ENCODE data around the gene RHBDD1. TPM values are rescaled to one million over a fixed set of nuclear protein-coding genes. Genes with fewer than 3 reads are reported as not detected.

RHBDD1 gene
- total and polyA plus RNA-seq, 4 donors = 4.8 to 66.4 (median 24.7) TPM

DNA sequence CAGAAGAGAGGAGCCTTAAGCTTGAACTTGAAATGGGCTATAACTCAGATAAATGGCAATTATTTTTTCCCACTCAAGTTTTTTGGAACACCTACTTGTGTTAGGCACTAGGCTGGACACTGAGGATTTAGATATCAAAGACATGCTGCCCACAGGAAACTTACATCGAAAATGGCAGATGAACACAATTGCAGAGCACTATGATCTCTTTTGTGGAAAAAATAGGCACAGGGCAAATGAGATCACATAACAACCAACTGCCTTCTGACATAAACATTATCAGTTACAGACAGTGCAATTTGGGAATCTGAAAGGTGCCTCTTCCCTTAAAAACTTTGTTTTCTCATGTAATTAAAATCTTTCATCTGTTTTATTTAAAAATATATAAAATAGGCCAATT, 32.4 kb upstream of the RHBDD1 start:
- no peaks in the 10 kb centered on the region for H3K27me3 ChIP-seq (ENCODE audit: control insufficient read depth in 3 of 3, insufficient read depth in 3 of 3, low read length in 2 of 3)

GRCh38 chr2:226813148-226813701, 22.6 kb upstream of the RHBDD1 start:
- Histone ChIP-seq H3K9me3 (ENCODE audit: control insufficient read depth in 4 of 4, insufficient read depth in 3 of 4, low read length in 3 of 4) (peaks cover 0 to 2% (median 0%) of the 10 kb centered on the region in 4 donors), H3K27me3 (ENCODE audit: control insufficient read depth in 3 of 3, insufficient read depth in 3 of 3, low read length in 2 of 3) (no peaks in the 10 kb centered on the region), H3K4me1 (ENCODE audit: control insufficient read depth in 5 of 5, insufficient read depth in 5 of 5, low read length in 5 of 5) (no peaks in the 10 kb centered on the region), H3K9ac (ENCODE audit: insufficient read depth in 1 of 2, low read length in 2 of 2) (no peak overlapping the region), H3K27ac (ENCODE audit: low read depth in 1 of 2, low read length in 1 of 2) (no peak overlapping the region), H3K36me3 (ENCODE audit: control insufficient read depth in 4 of 4, insufficient read depth in 4 of 4, low read length in 4 of 4) (no peaks in the 10 kb centered on the region), H3K4me3 (no peak overlapping the region)
- WGBS, 2 donors = 92 to 93% methylated on average over 1 of the region's 1 CpG
- no peak for ATAC-seq (ENCODE audit: insufficient read depth, low FRiP score)
- TF ChIP-seq CTCF (IDR thresholded peaks at IDR 0.05; ENCODE audit: control extremely low read depth, extremely low read depth) = no peak
- DNase-seq = no peak

More for the DNA sequence above, 32.4 kb upstream of the RHBDD1 start:
- ATAC-seq (ENCODE audit: insufficient read depth, low FRiP score) (no peak), DNase-seq (no peak)
- Histone ChIP-seq H3K9me3 (ENCODE audit: control insufficient read depth in 4 of 4, insufficient read depth in 3 of 4, low read length in 3 of 4) (no peaks in the 10 kb centered on the region), H3K4me3 (no peak overlapping the region), H3K27ac (ENCODE audit: low read depth in 1 of 2, low read length in 1 of 2) (no peak overlapping the region), H3K36me3 (ENCODE audit: control insufficient read depth in 4 of 4, insufficient read depth in 4 of 4, low read length in 4 of 4) (peaks cover 0 to 3% (median 0%) of the 10 kb centered on the region in 4 donors), H3K4me1 (ENCODE audit: control insufficient read depth in 5 of 5, insufficient read depth in 5 of 5, low read length in 5 of 5) (peaks cover 0 to 19% (median 1%) of the 10 kb centered on the region in 5 donors), H3K9ac (ENCODE audit: insufficient read depth in 1 of 2, low read length in 2 of 2) (no peak overlapping the region)
- TF ChIP-seq CTCF (IDR thresholded peaks at IDR 0.05; ENCODE audit: control extremely low read depth, extremely low read depth) = no peak
- WGBS, 2 donors = 72 to 83% methylated on average over 1 of the region's 1 CpG

- 55 to 58% methylated on average over 3 of the region's 3 CpGs for WGBS, 2 donors
- Histone ChIP-seq H3K4me3 (no peak overlapping the region), H3K9ac (ENCODE audit: insufficient read depth in 1 of 2, low read length in 2 of 2) (no peak overlapping the region), H3K27ac (ENCODE audit: low read depth in 1 of 2, low read length in 1 of 2) (no peak overlapping the region), H3K4me1 (ENCODE audit: control insufficient read depth in 5 of 5, insufficient read depth in 5 of 5, low read length in 5 of 5) (no peaks in the 10 kb centered on the region), H3K27me3 (ENCODE audit: control insufficient read depth in 3 of 3, insufficient read depth in 3 of 3, low read length in 2 of 3) (no peaks in the 10 kb centered on the region), H3K36me3 (ENCODE audit: control insufficient read depth in 4 of 4, insufficient read depth in 4 of 4, low read length in 4 of 4) (no peaks in the 10 kb centered on the region), H3K9me3 (ENCODE audit: control insufficient read depth in 4 of 4, insufficient read depth in 3 of 4, low read length in 3 of 4) (peaks cover 0 to 2% (median 0%) of the 10 kb centered on the region in 4 donors)
- ATAC-seq (ENCODE audit: insufficient read depth, low FRiP score) (no peak), DNase-seq (no peak)
- no peak for TF ChIP-seq CTCF (IDR thresholded peaks at IDR 0.05; ENCODE audit: control extremely low read depth, extremely low read depth)
Measured at GRCh38 chr2:226818930-226819329, 16.9 kb upstream of the RHBDD1 start.

GRCh38 chr2:226825056-226825455, 10.8 kb upstream of the RHBDD1 start:
- ATAC-seq (ENCODE audit: insufficient read depth, low FRiP score) (no peak), DNase-seq (no peak)
- Histone ChIP-seq H3K9me3 (ENCODE audit: control insufficient read depth in 4 of 4, insufficient read depth in 3 of 4, low read length in 3 of 4) (no peaks in the 10 kb centered on the region), H3K4me1 (ENCODE audit: control insufficient read depth in 5 of 5, insufficient read depth in 5 of 5, low read length in 5 of 5) (no peaks in the 10 kb centered on the region), H3K36me3 (ENCODE audit: control insufficient read depth in 4 of 4, insufficient read depth in 4 of 4, low read length in 4 of 4) (no peaks in the 10 kb centered on the region), H3K27ac (ENCODE audit: low read depth in 1 of 2, low read length in 1 of 2) (no peak overlapping the region), H3K4me3 (no peak overlapping the region), H3K27me3 (ENCODE audit: control insufficient read depth in 3 of 3, insufficient read depth in 3 of 3, low read length in 2 of 3) (no peaks in the 10 kb centered on the region), H3K9ac (ENCODE audit: insufficient read depth in 1 of 2, low read length in 2 of 2) (no peak overlapping the region)
- TF ChIP-seq CTCF (IDR thresholded peaks at IDR 0.05; ENCODE audit: control extremely low read depth, extremely low read depth) = no peak
- 29 to 60% methylated on average over 2 of the region's 2 CpGs for WGBS, 2 donors

All from lung (tissue), 12 donors.